Body of pancreas (tissue), 4 donors: ENCODE results near the gene EPN1. TPM values are rescaled to one million over a fixed set of nuclear protein-coding genes. Genes with fewer than 3 reads are reported as not detected.
A peak's percentile ranks its signal among the peaks of the same experiment; 100 is the strongest.

ENCODE experiments used
- ATAC-seq: fragments of 150-250 bp; one replicate; pipeline ENCODE4 v1.9.1; 2016
- DNase-seq, 4 donors: peaks; one replicate each; pipeline ENCODE4 v3.0.0-alpha.2; 2019
- H3K27ac ChIP-seq, 4 donors: fragments of 200-600 bp; sonication (generic); 1 replicate in 3 of 4; 2 replicates in 1 of 4; pipeline versions ENCODE4 v1.5.1 to v1.6.1; 2016 to 2019; ENCODE audit warnings: mild to moderate bottlenecking in 1 of 4, mixed read lengths in 1 of 4, moderate library complexity in 1 of 4
- H3K27me3 ChIP-seq, 2 donors: fragments of 200-600 bp; sonication (generic); one replicate each; pipeline ENCODE4 v1.6.0; 2016; ENCODE audit warnings: mild to moderate bottlenecking in 1 of 2
- H3K36me3 ChIP-seq, 2 donors: fragments of 200-600 bp; sonication (generic); replicated peaks in 1 of 2; 2 replicates each; pipeline ENCODE4 v1.5.1; 2016; ENCODE audit warnings: low read depth in 2 of 2; ENCODE audit not compliant: insufficient read depth in 1 of 2
- H3K4me1 ChIP-seq: fragments of 200-600 bp; sonication (generic); one replicate; pipeline ENCODE4 v1.6.0; 2016
- H3K4me3 ChIP-seq, 2 donors: fragments of 200-600 bp; sonication (generic); 1 replicate in 1 of 2; 2 replicates in 1 of 2; pipeline ENCODE4 v1.5.1; 2016 to 2019
- H3K9me3 ChIP-seq, 3 donors: fragments of 200-600 bp; sonication (generic); 1 replicate in 2 of 3; 2 replicates in 1 of 3; pipeline ENCODE4 v1.5.1; 2016
- CTCF ChIP-seq, 7 experiments: fragments of 450-650 bp in 4 of 7; fragments of 200-600 bp in 3 of 7; sonication (generic) in 3 of 7; IDR thresholded peaks; one replicate each; pipeline ENCODE4 v1.5.1; 2016 to 2019; ENCODE audit warnings: antibody characterized with exemption in 7 of 7
- POLR2A ChIP-seq, 3 donors: fragments of 450-650 bp; IDR thresholded peaks; one replicate each; pipeline ENCODE4 v1.6.1; 2016; ENCODE audit warnings: antibody characterized with exemption in 3 of 3, mild to moderate bottlenecking in 2 of 3
- WGBS, 2 donors: methylation state at CpG; one replicate each; pipeline ENCODE4 v1.1.5; 2017; 5-methylcytosine and 5-hydroxymethylcytosine counted together
- intact Hi-C: fragments of 100-400 bp; cut with DNase I; formaldehyde crosslinking; loops from one replicate; pipeline ENCODE4 v1.15.1; 2023
- total RNA-seq, 2 donors: library from RNA; depleted of rRNA; stranded (reverse); fragments of >200 nt; gene quantifications; one replicate each; pipeline ENCODE4 v1.1.0, GENCODE V29; 2016

EPN1 gene
- total RNA-seq, 2 donors from 2014 or later, result 52.1 to 52.4 TPM

GRCh38 chr19:55668603-55669348, 6.2 kb upstream of the EPN1 start:
- no peak for TF ChIP-seq POLR2A (IDR thresholded peaks at IDR 0.05)
- no peak for TF ChIP-seq CTCF (IDR thresholded peaks at IDR 0.05)
- no peak for ATAC-seq
- WGBS, 2 donors, result 87 to 88% methylated on average over 26 to 30 of the region's 30 CpGs

GRCh38 chr19:55669418-55670279, 5.4 kb upstream of the EPN1 start:
- Histone ChIP-seq H3K4me3 (no peak overlapping the region), H3K9me3 (no peaks in the 10 kb centered on the region), H3K4me1 (peaks cover 20% of the 10 kb centered on the region), H3K27ac (no peak overlapping the region), H3K27me3 (no peaks in the 10 kb centered on the region), H3K36me3 (peaks cover 19 to 39% of the 10 kb centered on the region in 2 donors)
- DNase-seq (no peak), ATAC-seq (no peak)
- WGBS, 2 donors, result 84 to 92% methylated on average over 38 to 43 of the region's 43 CpGs
- TF ChIP-seq POLR2A (IDR thresholded peaks at IDR 0.05) (no peak), CTCF (IDR thresholded peaks at IDR 0.05) (no peak)
- intact Hi-C loops, result loop anchor here (10.0 kb wide), 1 partner anchor 1215 kb away; no protein-coding TSS in a partner anchor

More at GRCh38 chr19:55668603-55669348, 6.2 kb upstream of the EPN1 start:
- no peaks in the 10 kb centered on the region for H3K9me3 ChIP-seq
- peaks cover 15% of the 10 kb centered on the region for H3K4me1 ChIP-seq
- no peaks in the 10 kb centered on the region for H3K27me3 ChIP-seq
- H3K4me3 ChIP-seq, result no peak overlapping the region
- DNase-seq, result no peak
- H3K36me3 ChIP-seq, result peaks cover 19 to 45% of the 10 kb centered on the region in 2 donors
- H3K27ac ChIP-seq, result no peak overlapping the region
- intact Hi-C loops, result no loop called here

GRCh38 chr19:55670280-55671053, 4.6 kb upstream of the EPN1 start:
- no peak overlapping the region for H3K4me3 ChIP-seq
- peaks cover 21% of the 10 kb centered on the region for H3K4me1 ChIP-seq
- no peaks in the 10 kb centered on the region for H3K9me3 ChIP-seq
- DNase-seq, result peak in 1 of 4 donors; percentile 51
- H3K36me3 ChIP-seq, result peaks cover 19 to 34% of the 10 kb centered on the region in 2 donors
- ATAC-seq, result no peak
- intact Hi-C loops, result loop anchor here (10.0 kb wide), 1 partner anchor 1216 kb away; no protein-coding TSS in a partner anchor
- 65 to 75% methylated on average over 23 of the region's 23 CpGs for WGBS, 2 donors
- no peaks in the 10 kb centered on the region for H3K27me3 ChIP-seq
- TF ChIP-seq CTCF (IDR thresholded peaks at IDR 0.05) (no peak), POLR2A (IDR thresholded peaks at IDR 0.05) (no peak)
- H3K27ac ChIP-seq, result no peak overlapping the region

- Histone ChIP-seq H3K4me1 (peaks cover 24% of the 10 kb centered on the region), H3K9me3 (no peaks in the 10 kb centered on the region), H3K36me3 (peaks cover 13 to 31% of the 10 kb centered on the region in 2 donors), H3K4me3 (no peak overlapping the region), H3K27ac (no peak overlapping the region), H3K27me3 (no peaks in the 10 kb centered on the region)
- ATAC-seq (no peak), DNase-seq (no peak)
- no peak for TF ChIP-seq CTCF (IDR thresholded peaks at IDR 0.05)
- no peak for TF ChIP-seq POLR2A (IDR thresholded peaks at IDR 0.05)
- intact Hi-C loops, result loop anchor here (10.0 kb wide), 1 partner anchor 1216 kb away; no protein-coding TSS in a partner anchor
- WGBS, 2 donors, result 62 to 82% methylated on average over 2 of the region's 2 CpGs
Measured at GRCh38 chr19:55671054-55671378, 4.0 kb upstream of the EPN1 start.
